ENCODE results near the gene FAM83C. TPM values are rescaled to one million over a fixed set of nuclear protein-coding genes. Genes with fewer than 3 reads are reported as not detected.

The FAM83C gene
- total RNA-seq, result not detected

GRCh38 chr20:35291654-35292503, at the start of gene FAM83C:
Gene FAM83C (minus strand): TSS chr20:35292425. CDS start chr20:35292304, 121 bp downstream.

DNA sequence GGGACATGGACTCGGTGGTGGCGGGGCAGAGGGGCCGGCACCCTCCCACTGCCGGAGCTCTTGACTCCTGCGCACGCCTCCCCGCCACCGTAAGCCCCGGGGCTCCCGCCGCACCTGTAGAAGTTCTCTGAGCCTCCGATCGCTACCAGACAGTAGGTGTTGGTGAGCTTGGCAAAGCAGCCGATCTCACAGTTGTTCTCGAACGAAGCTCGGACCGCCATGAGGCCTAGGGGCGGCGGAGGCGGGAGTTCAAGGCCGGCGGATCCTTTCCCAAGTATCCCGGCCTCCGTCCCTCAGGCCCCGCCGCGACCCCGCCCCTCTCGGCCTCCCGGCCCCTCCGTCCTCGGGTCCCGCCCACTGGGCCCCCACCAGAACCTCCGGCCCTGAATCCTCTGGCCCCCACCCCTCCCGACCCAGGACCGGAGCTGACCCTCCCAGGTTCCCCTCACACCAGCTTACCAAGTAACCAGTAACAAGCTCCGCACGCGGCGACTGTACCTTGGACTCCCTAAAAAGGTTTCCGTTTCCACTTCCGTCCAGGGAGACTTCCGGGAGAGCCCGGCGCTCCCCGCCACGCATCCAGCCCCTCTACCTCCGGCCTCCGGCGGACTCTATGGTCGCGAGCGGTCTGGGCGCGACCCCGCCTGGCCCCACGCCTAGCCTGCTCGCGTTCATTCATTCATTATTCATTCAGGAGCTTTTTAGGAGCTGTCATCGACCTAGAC, 7.8 kb downstream of the FAM83C start, which contains the start of gene EIF6:
Gene EIF6, minus strand, starts transcription at position 506 of the 725 bp plus-strand sequence. Its CDS starts 285 bp downstream, at position 221.

DNA sequence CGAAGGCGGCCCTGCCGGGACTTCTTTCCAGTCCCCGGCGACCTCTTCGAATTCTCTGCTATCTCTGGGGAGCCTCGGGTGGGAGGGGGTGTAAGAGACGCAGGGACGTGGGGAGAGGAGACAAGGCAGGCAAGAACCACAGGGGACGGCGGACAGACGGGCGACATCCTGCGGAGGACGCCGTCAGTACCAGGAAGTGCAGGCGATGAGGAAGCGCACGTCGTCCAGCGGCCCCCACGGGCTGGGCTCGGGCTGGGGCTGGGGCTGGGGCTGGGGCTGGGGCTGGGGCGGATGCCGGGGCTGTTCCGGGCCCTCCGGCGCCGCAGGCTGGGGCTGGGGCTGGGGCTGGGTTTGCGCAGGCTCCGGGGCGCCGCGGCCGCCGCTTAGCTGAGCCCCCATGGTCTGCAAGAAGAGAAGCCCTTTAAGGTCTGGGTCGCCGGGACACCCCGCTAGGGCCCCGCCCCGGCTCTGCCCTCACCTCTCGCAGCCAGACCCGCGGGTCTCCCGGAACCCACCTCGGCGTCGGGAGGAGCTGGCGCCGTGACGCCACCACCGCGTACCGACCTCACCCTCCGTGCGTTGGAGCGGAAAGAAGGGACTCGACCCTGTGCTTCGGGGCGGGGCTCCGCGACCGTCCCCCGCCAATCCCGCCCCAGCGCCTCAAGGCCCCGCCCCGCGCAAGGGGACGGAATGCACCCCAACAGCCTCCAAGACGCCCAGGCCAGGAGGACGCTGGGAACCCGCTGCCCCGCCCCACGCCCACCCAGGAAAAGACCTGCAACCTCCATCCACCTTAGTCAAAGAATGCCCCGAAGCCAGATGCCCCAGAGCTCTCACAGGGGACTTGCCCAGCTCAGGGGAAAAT, 14.5 kb downstream of the FAM83C start, which contains the start of gene MMP24OS:
Gene MMP24OS, minus strand, starts transcription at position 592 of the 865 bp plus-strand sequence. Its CDS starts 193 bp downstream, at position 399.

Other genes with a start within 250 kb of the FAM83C start
- gene TRPC4AP, start 199.6 kb downstream of the FAM83C start, total RNA-seq, result 70.1 TPM
- 8.1 TPM for gene EDEM2, start 145.1 kb downstream of the FAM83C start, total RNA-seq
- 4.4 TPM for gene PROCR, start 120.4 kb downstream of the FAM83C start, total RNA-seq
- gene MMP24, start 65.7 kb downstream of the FAM83C start, total RNA-seq, result 82.6 TPM
- gene MMP24OS, start 14.3 kb downstream of the FAM83C start, total RNA-seq, result 8.5 TPM
- gene EIF6, start 7.7 kb downstream of the FAM83C start, total RNA-seq, result 67.6 TPM
- gene UQCC1, start 119.5 kb upstream of the FAM83C start, total RNA-seq, result 36.3 TPM
- gene GDF5, start 145.8 kb upstream of the FAM83C start, total RNA-seq, result 0.63 TPM
- 50.4 TPM for gene CEP250, start 163.2 kb upstream of the FAM83C start, total RNA-seq
- not detected for gene C20orf173, start 237.2 kb upstream of the FAM83C start, total RNA-seq
- gene ERGIC3, start 249.7 kb upstream of the FAM83C start, total RNA-seq, result 186 TPM